Ishikawa (cell line): ENCODE results near the gene OXTR.

Experiments used
- CEBPB ChIP-seq: IDR thresholded peaks from 2 replicates; pipeline ENCODE4 v1.6.1; 2012
- CREB1 ChIP-seq: IDR thresholded peaks from 2 replicates; pipeline ENCODE4 v1.6.1; 2012; ENCODE audit warnings: low read depth
- EGR1 ChIP-seq: IDR thresholded peaks from 2 replicates; pipeline ENCODE4 v1.6.1; 2012
- EP300 ChIP-seq: IDR thresholded peaks from 2 replicates; pipeline ENCODE4 v1.6.1; 2012; ENCODE audit warnings: borderline replicate concordance
- FOXM1 ChIP-seq: IDR thresholded peaks from 2 replicates; pipeline ENCODE4 v1.6.1; 2012; ENCODE audit warnings: low read depth, borderline replicate concordance
- MAX ChIP-seq: IDR thresholded peaks from 2 replicates; pipeline ENCODE4 v1.6.1; 2012
- NFIC ChIP-seq: IDR thresholded peaks from 2 replicates; pipeline ENCODE4 v1.6.1; 2012
- RAD21 ChIP-seq: IDR thresholded peaks from 2 replicates; pipeline ENCODE4 v1.6.1; 2012; ENCODE audit warnings: low read depth
- REST ChIP-seq: IDR thresholded peaks from 2 replicates; pipeline ENCODE4 v1.6.1; 2012; ENCODE audit warnings: low read depth, mild to moderate bottlenecking
- TAF1 ChIP-seq: IDR thresholded peaks from 2 replicates; pipeline ENCODE4 v1.6.1; 2012; ENCODE audit warnings: low read depth, mild to moderate bottlenecking
- TCF12 ChIP-seq: IDR thresholded peaks from 2 replicates; pipeline ENCODE4 v1.6.1; 2012; ENCODE audit warnings: low read depth
- TEAD4 ChIP-seq: IDR thresholded peaks from 2 replicates; pipeline ENCODE4 v1.6.1; 2012
- USF1 ChIP-seq: IDR thresholded peaks from 2 replicates; pipeline ENCODE4 v1.6.1; 2012
- YY1 ChIP-seq: IDR thresholded peaks from 2 replicates; pipeline ENCODE4 v1.6.1; 2012; ENCODE audit warnings: low read depth
- ZBTB7A ChIP-seq: IDR thresholded peaks from 2 replicates; pipeline ENCODE4 v1.6.1; 2012; ENCODE audit warnings: low read depth

The OXTR gene

GRCh38 chr3:8769088-8769822, at the start of gene OXTR:
OXTR (minus strand) TSS chr3:8769613; CDS start chr3:8768187, 1,426 bp downstream.
- TF ChIP-seq USF1: 0 out of 2 replicates have a peak, but pooled peaks have one; percentile 2
- TF ChIP-seq RAD21: peak; percentile 82
- TF ChIP-seq ZBTB7A: no peak
- TF ChIP-seq MAX: peak; percentile 37; the same call in 1 of the 2 replicates
- peak; percentile 15; the same call in 1 of the 2 replicates for TF ChIP-seq EGR1

- TF ChIP-seq ZBTB7A (no peak), TCF12 (no peak), CEBPB (no peak), EGR1 (no peak), CREB1 (no peak), REST (no peak), TEAD4 (no peak), EP300 (no peak), RAD21 (no peak)
These were observed 48.1 kb upstream of the OXTR start for GRCh38 chr3:8817486-8817885.

- TF ChIP-seq USF1: no peak
- no peak for TF ChIP-seq TAF1
- TF ChIP-seq ZBTB7A: no peak
- no peak for TF ChIP-seq FOXM1
- no peak for TF ChIP-seq TCF12
- TF ChIP-seq RAD21: no peak
- TF ChIP-seq REST: no peak
These were observed 46.7 kb upstream of the OXTR start for GRCh38 chr3:8816106-8816505.

GRCh38 chr3:8813411-8813810, 44.0 kb upstream of the OXTR start:
- TF ChIP-seq USF1 (no peak), EGR1 (no peak), YY1 (no peak), TAF1 (no peak), CEBPB (no peak), MAX (no peak), ZBTB7A (no peak), NFIC (no peak), TCF12 (no peak), TEAD4 (no peak), EP300 (no peak), RAD21 (no peak), CREB1 (no peak), REST (no peak)
